Body of pancreas (tissue), 4 donors: ENCODE measurements around the gene KRT83. TPM values are rescaled to one million over a fixed set of nuclear protein-coding genes. Genes with fewer than 3 reads are reported as not detected.

ENCODE experiments used
- ATAC-seq: fragments of 150-250 bp; one replicate; pipeline ENCODE4 v1.9.1; 2016
- DNase-seq, 4 donors: peaks; one replicate each; pipeline ENCODE4 v3.0.0-alpha.2; 2019
- H3K27ac ChIP-seq, 4 donors: fragments of 200-600 bp; sonication (generic); 1 replicate in 3 of 4; 2 replicates in 1 of 4; pipeline versions ENCODE4 v1.5.1 to v1.6.1; 2016 to 2019; ENCODE audit warnings: mild to moderate bottlenecking in 1 of 4, mixed read lengths in 1 of 4, moderate library complexity in 1 of 4
- H3K27me3 ChIP-seq, 2 donors: fragments of 200-600 bp; sonication (generic); one replicate each; pipeline ENCODE4 v1.6.0; 2016; ENCODE audit warnings: mild to moderate bottlenecking in 1 of 2
- H3K36me3 ChIP-seq, 2 donors: fragments of 200-600 bp; sonication (generic); replicated peaks in 1 of 2; 2 replicates each; pipeline ENCODE4 v1.5.1; 2016; ENCODE audit warnings: low read depth in 2 of 2; ENCODE audit not compliant: insufficient read depth in 1 of 2
- H3K4me1 ChIP-seq: fragments of 200-600 bp; sonication (generic); one replicate; pipeline ENCODE4 v1.6.0; 2016
- H3K4me3 ChIP-seq, 2 donors: fragments of 200-600 bp; sonication (generic); 1 replicate in 1 of 2; 2 replicates in 1 of 2; pipeline ENCODE4 v1.5.1; 2016 to 2019
- H3K9me3 ChIP-seq, 3 donors: fragments of 200-600 bp; sonication (generic); 1 replicate in 2 of 3; 2 replicates in 1 of 3; pipeline ENCODE4 v1.5.1; 2016
- CTCF ChIP-seq, 7 experiments: fragments of 450-650 bp in 4 of 7; fragments of 200-600 bp in 3 of 7; sonication (generic) in 3 of 7; IDR thresholded peaks; one replicate each; pipeline ENCODE4 v1.5.1; 2016 to 2019; ENCODE audit warnings: antibody characterized with exemption in 7 of 7
- POLR2A ChIP-seq, 3 donors: fragments of 450-650 bp; IDR thresholded peaks; one replicate each; pipeline ENCODE4 v1.6.1; 2016; ENCODE audit warnings: antibody characterized with exemption in 3 of 3, mild to moderate bottlenecking in 2 of 3
- WGBS, 2 donors: methylation state at CpG; one replicate each; pipeline ENCODE4 v1.1.5; 2017; 5-methylcytosine and 5-hydroxymethylcytosine counted together
- intact Hi-C: fragments of 100-400 bp; cut with DNase I; formaldehyde crosslinking; loops from one replicate; pipeline ENCODE4 v1.15.1; 2023
- total RNA-seq, 2 donors: library from RNA; depleted of rRNA; stranded (reverse); fragments of >200 nt; gene quantifications; one replicate each; pipeline ENCODE4 v1.1.0, GENCODE V29; 2016

KRT83 gene
- total RNA-seq, 2 donors from 2014 or later, result not detected

- no peak for ATAC-seq
- no peak overlapping the region for H3K4me3 ChIP-seq
- no peaks in the 10 kb centered on the region for H3K9me3 ChIP-seq
- DNase-seq, result no peak
- no peak for TF ChIP-seq POLR2A (IDR thresholded peaks at IDR 0.05)
- TF ChIP-seq CTCF (IDR thresholded peaks at IDR 0.05), result no peak
- intact Hi-C loops, result no loop called here
- 39 to 57% methylated on average over 5 of the region's 5 CpGs for WGBS, 2 donors
- peaks cover 7% of the 10 kb centered on the region for H3K4me1 ChIP-seq
- H3K27ac ChIP-seq, result no peak overlapping the region
- H3K36me3 ChIP-seq, result no peaks in the 10 kb centered on the region
- H3K27me3 ChIP-seq, result no peaks in the 10 kb centered on the region
Measured at GRCh38 chr12:52354200-52354599, 33.0 kb upstream of the KRT83 start.

GRCh38 chr12:52353766-52354165 lies 32.6 kb upstream of the KRT83 start:
- intact Hi-C loops, result no loop called here
- Histone ChIP-seq H3K27me3 (no peaks in the 10 kb centered on the region), H3K9me3 (no peaks in the 10 kb centered on the region), H3K4me3 (no peak overlapping the region), H3K4me1 (peaks cover 7% of the 10 kb centered on the region), H3K27ac (no peak overlapping the region), H3K36me3 (no peaks in the 10 kb centered on the region)
- DNase-seq (no peak), ATAC-seq (no peak)
- TF ChIP-seq CTCF (IDR thresholded peaks at IDR 0.05) (no peak), POLR2A (IDR thresholded peaks at IDR 0.05) (no peak)
- WGBS, 2 donors, result 65 to 71% methylated on average over 3 of the region's 3 CpGs

- DNase-seq, result no peak
- no peak overlapping the region for H3K4me3 ChIP-seq
- no peaks in the 10 kb centered on the region for H3K27me3 ChIP-seq
- no peak overlapping the region for H3K27ac ChIP-seq
- 94 to 98% methylated on average over 2 of the region's 2 CpGs for WGBS, 2 donors
- no peaks in the 10 kb centered on the region for H3K9me3 ChIP-seq
- ATAC-seq, result no peak
- TF ChIP-seq POLR2A (IDR thresholded peaks at IDR 0.05) (no peak), CTCF (IDR thresholded peaks at IDR 0.05) (no peak)
- intact Hi-C loops, result no loop called here
- peaks cover 7% of the 10 kb centered on the region for H3K4me1 ChIP-seq
- no peaks in the 10 kb centered on the region for H3K36me3 ChIP-seq
Measured at GRCh38 chr12:52352951-52353350, 31.8 kb upstream of the KRT83 start.

- Histone ChIP-seq H3K27ac (no peak overlapping the region), H3K4me3 (no peak overlapping the region), H3K27me3 (no peaks in the 10 kb centered on the region), H3K9me3 (no peaks in the 10 kb centered on the region), H3K4me1 (peaks cover 13% of the 10 kb centered on the region), H3K36me3 (no peaks in the 10 kb centered on the region)
- TF ChIP-seq CTCF (IDR thresholded peaks at IDR 0.05) (no peak), POLR2A (IDR thresholded peaks at IDR 0.05) (no peak)
- intact Hi-C loops, result no loop called here
- peak; percentile 40 to 78 (median 57) for DNase-seq
- ATAC-seq, result no peak
- WGBS, 2 donors, result 13 to 20% methylated on average over 9 of the region's 9 CpGs
Measured at GRCh38 chr12:52351196-52352059, 30.2 kb upstream of the KRT83 start.

GRCh38 chr12:52350786-52351185 lies 29.6 kb upstream of the KRT83 start:
- Histone ChIP-seq H3K27ac (no peak overlapping the region), H3K4me1 (peaks cover 20% of the 10 kb centered on the region), H3K9me3 (no peaks in the 10 kb centered on the region), H3K4me3 (no peak overlapping the region), H3K36me3 (no peaks in the 10 kb centered on the region), H3K27me3 (no peaks in the 10 kb centered on the region)
- DNase-seq, result peak in 1 of 4 donors; percentile 5
- intact Hi-C loops, result no loop called here
- WGBS, 2 donors, result 93 to 94% methylated on average over 5 of the region's 5 CpGs
- no peak for TF ChIP-seq POLR2A (IDR thresholded peaks at IDR 0.05)
- no peak for TF ChIP-seq CTCF (IDR thresholded peaks at IDR 0.05)
- ATAC-seq, result no peak
